ENCODE results near the gene KIF21B. TPM values are rescaled to one million over a fixed set of nuclear protein-coding genes. Genes with fewer than 3 reads are reported as not detected.

The KIF21B gene
- total and polyA plus RNA-seq, 8 donors = 2.0 to 15.1 (median 9.5) TPM

- Histone ChIP-seq H3K27ac (no peak overlapping the region), H3K27me3 (no peaks in the 10 kb centered on the region), H3K36me3 (peaks cover 0 to 82% of the 10 kb centered on the region in 2 donors), H3K9me3 (no peaks in the 10 kb centered on the region), H3K4me1 (no peaks in the 10 kb centered on the region), H3K4me3 (no peak overlapping the region)
- TF ChIP-seq CTCF (IDR thresholded peaks at IDR 0.05) = no peak
- no peak for ATAC-seq
- intact Hi-C loops (cut with DNase I) = no loop called here
- no peak for DNase-seq
Measured at GRCh38 chr1:200980873-200981272, 42.6 kb downstream of the KIF21B start.

- H3K4me3 ChIP-seq = no peak overlapping the region
- no peaks in the 10 kb centered on the region for H3K4me1 ChIP-seq
- no peaks in the 10 kb centered on the region for H3K27me3 ChIP-seq
- no peak for TF ChIP-seq CTCF (IDR thresholded peaks at IDR 0.05)
- no peak for ATAC-seq
- DNase-seq = no peak
- intact Hi-C loops (cut with DNase I) = no loop called here
- peaks cover 0 to 86% of the 10 kb centered on the region in 2 donors for H3K36me3 ChIP-seq
- no peak overlapping the region for H3K27ac ChIP-seq
- no peaks in the 10 kb centered on the region for H3K9me3 ChIP-seq
Measured at GRCh38 chr1:200980452-200980772, 43.1 kb downstream of the KIF21B start.

- Histone ChIP-seq H3K9me3 (no peaks in the 10 kb centered on the region), H3K4me3 (no peak overlapping the region), H3K27ac (no peak overlapping the region), H3K4me1 (no peaks in the 10 kb centered on the region), H3K36me3 (peaks cover 0 to 86% of the 10 kb centered on the region in 2 donors), H3K27me3 (no peaks in the 10 kb centered on the region)
- intact Hi-C loops (cut with DNase I) = loop anchor here (10.0 kb wide), 2 partner anchors 65 to 245 kb away; no protein-coding TSS in a partner anchor
- peak in 1 of 2 donors; percentile 75 for TF ChIP-seq CTCF (IDR thresholded peaks at IDR 0.05)
- peak; percentile 52 for ATAC-seq
- peak in 2 of 4 donors; percentile 51 to 91 for DNase-seq
Measured at GRCh38 chr1:200979574-200980451, 43.7 kb downstream of the KIF21B start.

GRCh38 chr1:200977071-200977754 is 46.3 kb downstream of the KIF21B start:
- Histone ChIP-seq H3K4me3 (no peak overlapping the region), H3K27me3 (no peaks in the 10 kb centered on the region), H3K36me3 (peaks cover 0 to 88% of the 10 kb centered on the region in 2 donors), H3K27ac (no peak overlapping the region), H3K4me1 (no peaks in the 10 kb centered on the region), H3K9me3 (no peaks in the 10 kb centered on the region)
- intact Hi-C loops (cut with DNase I) = loop anchor here (10.0 kb wide), 2 partner anchors 68 to 248 kb away; no protein-coding TSS in a partner anchor
- TF ChIP-seq CTCF (IDR thresholded peaks at IDR 0.05) = no peak
- DNase-seq = no peak
- ATAC-seq = no peak

- Histone ChIP-seq H3K36me3 (peaks cover 0 to 83% of the 10 kb centered on the region in 2 donors), H3K4me3 (no peak overlapping the region), H3K27ac (no peak overlapping the region), H3K27me3 (no peaks in the 10 kb centered on the region), H3K4me1 (no peaks in the 10 kb centered on the region), H3K9me3 (no peaks in the 10 kb centered on the region)
- peak in 1 of 4 donors; percentile 55 for DNase-seq
- ATAC-seq = no peak
- intact Hi-C loops (cut with DNase I) = loop anchor here (10.0 kb wide), 2 partner anchors 68 to 248 kb away; no protein-coding TSS in a partner anchor
- TF ChIP-seq CTCF (IDR thresholded peaks at IDR 0.05) = no peak
Measured at GRCh38 chr1:200976634-200977033, 46.9 kb downstream of the KIF21B start.

All from left lung (tissue), 10 donors.